ENCODE results near the gene PCBP3.
"Not testable (repeated sequence)": the region's sequence is repeated elsewhere in the genome, so short reads cannot be mapped to it uniquely, and the experiment has no call there.

Gene PCBP3

GRCh38 chr21:45823100-45823681 lies 179.7 kb downstream of the PCBP3 start:
- no peak for DNase-seq (ENCODE audit: low read depth in 2 of 3, low spot score in 2 of 3)

- no peak for DNase-seq (ENCODE audit: low read depth in 2 of 3, low spot score in 2 of 3)
Observed at GRCh38 chr21:45824546-45825215, 181.2 kb downstream of the PCBP3 start.

- no peak for DNase-seq (ENCODE audit: low read depth in 2 of 3, low spot score in 2 of 3)
Observed at GRCh38 chr21:45825219-45825618, 181.7 kb downstream of the PCBP3 start.

- DNase-seq (ENCODE audit: low read depth in 2 of 3, low spot score in 2 of 3): no peak
Observed at GRCh38 chr21:45826676-45827301, 183.3 kb downstream of the PCBP3 start.

- no peak for DNase-seq (ENCODE audit: low read depth in 2 of 3, low spot score in 2 of 3)
Observed at GRCh38 chr21:45827302-45827692, 183.8 kb downstream of the PCBP3 start.

- DNase-seq (ENCODE audit: low read depth in 2 of 3, low spot score in 2 of 3): no peak
Observed at GRCh38 chr21:45827881-45828579, 184.5 kb downstream of the PCBP3 start.

GRCh38 chr21:45828580-45829570 lies 185.3 kb downstream of the PCBP3 start:
- no peak for DNase-seq (ENCODE audit: low read depth in 2 of 3, low spot score in 2 of 3)

- no peak for DNase-seq (ENCODE audit: low read depth in 2 of 3, low spot score in 2 of 3)
Observed at GRCh38 chr21:45829668-45830067, 186.1 kb downstream of the PCBP3 start.

GRCh38 chr21:45830221-45830640 lies 186.7 kb downstream of the PCBP3 start:
- DNase-seq (ENCODE audit: low read depth in 2 of 3, low spot score in 2 of 3): no peak

- no peak for DNase-seq (ENCODE audit: low read depth in 2 of 3, low spot score in 2 of 3)
Observed at GRCh38 chr21:45830720-45831366, 187.3 kb downstream of the PCBP3 start.

GRCh38 chr21:45831991-45832740 lies 188.6 kb downstream of the PCBP3 start:
- DNase-seq (ENCODE audit: low read depth in 2 of 3, low spot score in 2 of 3): no peak

GRCh38 chr21:45832741-45833235 lies 189.3 kb downstream of the PCBP3 start:
- not testable (repeated sequence) for DNase-seq (ENCODE audit: low read depth in 2 of 3, low spot score in 2 of 3)

- DNase-seq (ENCODE audit: low read depth in 2 of 3, low spot score in 2 of 3): no peak
Observed at GRCh38 chr21:45833414-45833813, 189.9 kb downstream of the PCBP3 start.

GRCh38 chr21:45834026-45834715 lies 190.6 kb downstream of the PCBP3 start:
- no peak for DNase-seq (ENCODE audit: low read depth in 2 of 3, low spot score in 2 of 3)

GRCh38 chr21:45834821-45835293 lies 191.3 kb downstream of the PCBP3 start:
- DNase-seq (ENCODE audit: low read depth in 2 of 3, low spot score in 2 of 3): no peak

- DNase-seq (ENCODE audit: low read depth in 2 of 3, low spot score in 2 of 3): no peak
Observed at GRCh38 chr21:45835301-45836267, 192.1 kb downstream of the PCBP3 start.

GRCh38 chr21:45836268-45836655 lies 192.7 kb downstream of the PCBP3 start:
- no peak for DNase-seq (ENCODE audit: low read depth in 2 of 3, low spot score in 2 of 3)

Data from activated CD8-positive, alpha-beta memory T cell treated with anti-CD3 and anti-CD28 coated beads for 48 hours (primary cell).